OCI-LY7 (cell line): ENCODE results near the gene DTNB. TPM values are rescaled to one million over a fixed set of nuclear protein-coding genes. Genes with fewer than 3 reads are reported as not detected.

Experiments used
- BruUV-seq: library from RNA; stranded (reverse); fragments of 400-500 nt; replicated peaks from 2 replicates; lab custom pipeline; 2021; lab: Mats Ljungman, UMichigan
- CTCF ChIA-PET: fragments of 300-600 bp; sonication (Branson Sonifier 250); formaldehyde crosslinking; loops from one replicate; lab custom pipeline; 2022; ENCODE audit warnings: antibody characterized with exemption; ENCODE audit not compliant: unreplicated experiment; lab: Charles Lee
- POLR2A ChIA-PET: fragments of 300-600 bp; sonication (Branson Sonifier 250); formaldehyde crosslinking; loops from one replicate; lab custom pipeline; 2022; ENCODE audit warnings: antibody characterized with exemption; lab: Charles Lee
- DNase-seq: peaks from one replicate; pipeline ENCODE4 v3.0.0-alpha.2; 2015; ENCODE audit warnings: low spot score
- H2AFZ ChIP-seq: fragments of 200-600 bp; sonication (generic), shearing (Covaris generic); 2 replicates; pipeline ENCODE4 v1.6.1; 2014; ENCODE audit warnings: mild to moderate bottlenecking, antibody characterized with exemption, low read length, moderate library complexity
- H3K27ac ChIP-seq: fragments of 200-600 bp; sonication (generic); 2 replicates; pipeline ENCODE4 v1.5.1; 2014; ENCODE audit warnings: mixed run types, low read depth, mild to moderate bottlenecking, moderate library complexity, low read length, inconsistent platforms; ENCODE audit not compliant: poor library complexity, severe bottlenecking
- H3K36me3 ChIP-seq: fragments of 200-600 bp; sonication (generic); 2 replicates; pipeline ENCODE4 v1.6.1; 2014; ENCODE audit warnings: mild to moderate bottlenecking, antibody characterized with exemption, low read length, moderate library complexity, mixed read lengths; ENCODE audit not compliant: insufficient read depth
- H3K4me1 ChIP-seq: fragments of 200-600 bp; sonication (generic); 2 replicates; pipeline ENCODE4 v1.5.1; 2014; ENCODE audit warnings: mild to moderate bottlenecking, low read length; ENCODE audit not compliant: insufficient read depth, poor library complexity, severe bottlenecking
- H3K4me2 ChIP-seq: fragments of 200-600 bp; sonication (generic); 2 replicates; pipeline ENCODE4 v1.6.1; 2014; ENCODE audit warnings: mild to moderate bottlenecking, low read length
- H3K4me3 ChIP-seq: fragments of 200-600 bp; sonication (generic); 2 replicates; pipeline ENCODE4 v1.5.1; 2014; ENCODE audit warnings: mild to moderate bottlenecking, low read depth, low read length; ENCODE audit not compliant: poor library complexity, severe bottlenecking
- H3K79me2 ChIP-seq: fragments of 200-600 bp; sonication (generic); 2 replicates; pipeline ENCODE4 v1.6.1; 2016; ENCODE audit warnings: low read depth, mild to moderate bottlenecking, low read length, moderate library complexity, mixed read lengths; ENCODE audit not compliant: insufficient read depth
- H3K9me2 ChIP-seq: fragments of 200-600 bp; sonication (generic); 2 replicates; pipeline ENCODE4 v1.6.1; 2016; ENCODE audit warnings: mild to moderate bottlenecking, low read length, mixed read lengths; ENCODE audit not compliant: insufficient read depth
- H3K9me3 ChIP-seq: fragments of 200-600 bp; sonication (generic); 2 replicates; pipeline ENCODE4 v1.6.1; 2014; ENCODE audit warnings: mild to moderate bottlenecking, mixed run types, low read length, mixed read lengths
- H4K20me1 ChIP-seq: fragments of 200-600 bp; sonication (generic); 2 replicates; pipeline ENCODE4 v1.6.1; 2014; ENCODE audit warnings: mild to moderate bottlenecking, antibody characterized with exemption, low read length, moderate library complexity, mixed read lengths; ENCODE audit not compliant: insufficient read depth
- CTCF ChIP-seq: fragments of 200-600 bp; sonication (generic); conservative IDR thresholded peaks from 2 replicates; pipeline ENCODE4 v1.5.1; 2014; ENCODE audit warnings: mild to moderate bottlenecking, antibody characterized with exemption, low read length, moderate library complexity, mixed read lengths
- EZH2phosphoT487 ChIP-seq: fragments of 200-600 bp; sonication (generic); IDR thresholded peaks from 2 replicates; pipeline ENCODE4 v1.6.1; 2018; ENCODE audit warnings: low read depth, borderline replicate concordance, mild to moderate bottlenecking, mixed run types, antibody characterized with exemption, low read length, moderate library complexity, mixed read lengths
- intact Hi-C: fragments of 100-400 bp; cut with micrococcal nuclease; formaldehyde crosslinking; loops from one replicate; pipeline ENCODE4 v1.10.0; 2022; ENCODE audit not compliant: unreplicated experiment
- total RNA-seq, 2 experiments: library from RNA; depleted of rRNA in 1 of 2; stranded (reverse); fragments of >200 nt in 1 of 2; shearing (Covaris generic) in 1 of 2; gene quantifications; 2 replicates each; pipeline ENCODE4 v1.2.3, GENCODE V29; 2014 to 2022

DTNB gene
- total RNA-seq, 2 experiments from 2014 or later: 16.1 to 28.3 TPM

DNA sequence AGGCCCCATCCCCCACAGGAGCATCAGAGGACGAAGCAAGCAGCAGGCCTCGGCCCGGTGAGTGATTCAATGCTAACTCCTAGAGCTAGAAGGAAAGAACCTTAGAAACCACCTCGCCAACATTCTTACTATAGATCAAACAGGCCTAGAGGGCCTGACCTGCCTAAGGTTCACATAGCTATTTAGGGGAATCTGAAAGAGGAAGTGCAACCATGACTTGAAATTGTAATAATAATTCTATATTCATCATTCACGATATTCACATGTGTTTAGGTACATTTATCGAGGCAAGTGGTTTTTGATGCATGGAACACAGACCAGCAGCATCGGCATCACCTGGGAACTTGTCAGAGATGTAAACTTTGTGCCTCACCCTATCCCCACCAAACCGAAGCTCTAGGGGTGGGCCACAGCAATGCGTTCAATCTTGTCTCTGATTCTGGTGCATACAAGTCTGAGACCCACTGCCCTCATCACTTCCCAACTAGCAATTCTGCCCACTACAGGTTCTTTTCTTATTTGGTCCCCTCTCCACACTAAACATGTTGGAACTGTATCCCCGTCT lies 253.6 kb downstream of the DTNB start:
- peak overlapping the region; percentile 65 for H3K4me3 ChIP-seq
- ChIA-PET POLR2A (interaction anchor here (0.5 to 5.3 kb wide), 15 partner anchors 11 to 459 kb away, joined by 3 to 110 read pairs (median 6); no protein-coding TSS in a partner anchor), CTCF (interaction anchor here (0.7 to 4.5 kb wide), 7 partner anchors 9 to 58 kb away, joined by 3 to 18 read pairs (median 3); no protein-coding TSS in a partner anchor)
- H4K20me1 ChIP-seq: no peaks in the 10 kb centered on the region
- peak; percentile 97 for DNase-seq
- peak overlapping the region; percentile 36; the same call in 1 of the 2 replicates for H2AFZ ChIP-seq
- intact Hi-C loops: loop anchor here (1.0 to 2.0 kb wide), 8 partner anchors 17 to 147 kb away; no protein-coding TSS in a partner anchor
- no peaks in the 10 kb centered on the region for H3K9me3 ChIP-seq
- H3K36me3 ChIP-seq: no peaks in the 10 kb centered on the region; the same call in 1 of the 2 replicates
- peak overlapping the region; percentile 86 for H3K4me2 ChIP-seq
- peak overlapping the region; percentile 99 for H3K27ac ChIP-seq
- TF ChIP-seq CTCF (0 out of 2 replicates have a peak, but pooled peaks have one; percentile 20), EZH2phosphoT487 (no peak)
- H3K79me2 ChIP-seq: no peaks in the 10 kb centered on the region; the same call in 1 of the 2 replicates
- BruUV-seq: no TSS peak
- peaks cover 86% of the 10 kb centered on the region for H3K4me1 ChIP-seq
- no peaks in the 10 kb centered on the region for H3K9me2 ChIP-seq

DNA sequence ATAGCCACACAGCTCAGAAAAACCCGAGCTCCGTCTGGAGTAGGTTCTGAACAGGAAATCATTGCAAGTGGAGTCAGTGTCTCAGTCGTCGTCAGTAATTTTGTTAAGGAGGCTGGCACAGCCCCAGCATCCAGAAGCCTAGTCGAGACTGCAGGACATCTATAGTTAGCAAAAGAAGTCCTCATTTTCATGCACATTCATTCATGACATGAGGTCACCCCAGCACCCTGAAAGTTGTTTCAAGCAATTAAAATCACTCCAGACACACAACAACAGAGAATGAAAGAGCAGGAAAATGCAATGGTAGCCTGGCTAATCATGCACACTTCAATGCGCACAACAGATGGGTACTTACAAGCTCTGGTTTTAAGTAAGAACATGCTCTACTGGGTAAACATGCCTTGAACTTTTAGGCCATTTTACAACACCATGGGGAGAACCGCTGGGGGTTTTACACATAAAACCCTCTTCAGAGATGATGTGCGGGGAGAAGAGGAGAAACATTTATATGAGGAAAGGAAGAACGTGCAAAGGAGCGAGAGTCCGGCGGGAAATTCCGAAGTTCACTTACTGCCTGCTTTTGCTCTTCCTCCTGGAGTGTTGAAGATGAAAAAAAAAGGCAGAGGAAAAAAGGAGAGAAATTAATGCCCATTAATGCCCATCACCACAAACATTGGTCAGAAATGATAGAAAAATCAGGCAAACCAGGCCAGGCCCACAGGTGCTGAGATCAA lies 254.3 kb downstream of the DTNB start:
- H4K20me1 ChIP-seq: no peaks in the 10 kb centered on the region
- peak overlapping the region; percentile 86 for H3K4me2 ChIP-seq
- CTCF ChIA-PET: interaction anchor here (0.7 to 4.5 kb wide), 10 partner anchors 8 to 78 kb away, joined by 3 to 18 read pairs (median 3); no protein-coding TSS in a partner anchor
- no peak for TF ChIP-seq EZH2phosphoT487
- no peak for TF ChIP-seq CTCF
- BruUV-seq: TSS peak; percentile 86
- intact Hi-C loops: loop anchor here (1.0 to 2.0 kb wide), 6 partner anchors 17 to 103 kb away; no protein-coding TSS in a partner anchor
- peak overlapping the region; percentile 36; the same call in 1 of the 2 replicates for H2AFZ ChIP-seq
- POLR2A ChIA-PET: interaction anchor here (0.5 to 5.3 kb wide), 21 partner anchors 10 to 1557 kb away, joined by 3 to 110 read pairs (median 6); no protein-coding TSS in a partner anchor
- no peaks in the 10 kb centered on the region for H3K9me2 ChIP-seq
- DNase-seq: peak; percentile 73
- no peaks in the 10 kb centered on the region for H3K9me3 ChIP-seq
- no peaks in the 10 kb centered on the region; the same call in 1 of the 2 replicates for H3K79me2 ChIP-seq
- H3K4me3 ChIP-seq: peak overlapping the region; percentile 65
- H3K27ac ChIP-seq: peak overlapping the region; percentile 99
- no peaks in the 10 kb centered on the region; the same call in 1 of the 2 replicates for H3K36me3 ChIP-seq
- peaks cover 87% of the 10 kb centered on the region for H3K4me1 ChIP-seq
